GM21447 (cell line): ENCODE data around the gene COQ5.

ENCODE experiments used
- ATAC-seq: cut with Tn5 transposase; IDR thresholded peaks from one replicate; pipeline ENCODE4 v1.9.1; 2021; ENCODE audit not compliant: unreplicated experiment

COQ5 gene

DNA sequence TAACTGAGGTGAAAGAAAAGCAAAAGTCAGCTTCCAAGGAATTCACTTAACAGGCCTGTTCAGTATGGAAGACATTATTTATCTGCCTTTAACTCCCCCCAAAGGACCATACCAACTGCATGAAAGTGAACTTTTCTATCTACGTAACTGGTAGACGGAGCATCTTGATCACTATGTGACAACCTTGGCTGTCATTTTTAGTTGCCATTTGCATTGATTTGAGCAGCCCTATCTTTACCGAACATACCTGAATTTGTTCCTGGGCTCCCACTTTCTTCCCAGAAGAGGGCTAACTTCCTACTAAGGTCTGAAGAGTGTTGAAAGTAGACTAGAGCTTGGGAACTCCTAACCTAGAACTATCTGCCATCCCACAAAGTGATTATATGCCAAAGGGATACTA, 68.8 kb downstream of the COQ5 start:
- no peak for ATAC-seq

DNA sequence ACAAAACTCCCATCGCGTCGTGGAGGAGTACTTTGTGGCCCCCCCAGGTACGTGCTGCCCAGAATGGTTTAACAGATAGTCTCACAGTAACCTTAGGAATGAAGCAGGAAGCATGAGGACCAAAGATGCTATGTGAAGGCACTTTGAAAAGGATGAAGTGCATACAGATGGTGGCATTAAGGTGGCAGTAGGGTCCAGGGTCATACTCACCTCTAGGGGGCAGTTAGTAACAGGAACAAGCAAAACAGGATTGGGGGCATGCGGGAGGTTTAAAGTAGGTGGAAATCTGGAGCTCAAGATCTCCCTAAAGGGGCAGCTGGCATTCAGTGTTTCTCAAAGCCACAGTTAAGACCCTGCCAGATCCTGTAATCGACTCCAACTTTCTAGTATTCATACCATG, 71.8 kb downstream of the COQ5 start:
- ATAC-seq: no peak

DNA sequence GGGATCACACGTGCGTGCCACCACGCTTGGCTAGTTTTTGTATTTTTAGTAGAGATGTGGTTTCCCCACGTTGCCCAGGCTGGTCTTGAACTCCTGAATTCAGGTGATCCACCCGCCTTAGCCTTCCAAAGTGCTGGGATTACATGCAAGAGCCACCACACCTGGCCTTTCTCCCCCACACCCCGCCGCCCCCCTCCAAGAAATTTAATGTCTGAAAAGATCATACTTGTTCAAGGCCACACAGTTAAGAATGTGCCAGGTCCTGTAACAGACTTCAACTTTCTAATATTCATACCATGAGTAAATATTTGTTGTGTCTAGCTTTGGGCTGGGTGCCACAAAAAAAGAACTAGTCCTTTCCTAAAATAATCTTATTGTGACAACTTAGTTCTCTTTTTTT, 73.7 kb downstream of the COQ5 start:
- ATAC-seq: no peak

DNA sequence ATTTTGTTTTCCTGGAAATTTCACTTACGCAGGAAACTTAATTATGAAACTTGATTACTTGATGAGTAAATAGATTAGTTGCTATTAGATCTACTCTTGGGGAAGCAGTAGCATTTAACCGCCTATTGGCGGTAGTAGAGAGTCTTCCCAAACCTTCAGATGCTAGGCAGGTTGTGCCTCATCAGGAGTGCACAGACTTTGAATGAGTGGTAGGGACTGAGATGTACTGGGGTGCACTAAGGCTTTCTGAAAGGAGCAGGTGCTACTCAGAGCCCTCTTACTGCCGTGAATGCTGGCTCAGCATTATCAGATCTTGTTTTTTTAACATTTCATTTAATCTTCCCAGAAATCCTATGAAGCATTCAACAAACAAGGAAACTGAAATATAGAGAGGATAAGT, 75.0 kb downstream of the COQ5 start:
- ATAC-seq: no peak
